ENCODE data around the gene NCF4.

NCF4 gene

DNA sequence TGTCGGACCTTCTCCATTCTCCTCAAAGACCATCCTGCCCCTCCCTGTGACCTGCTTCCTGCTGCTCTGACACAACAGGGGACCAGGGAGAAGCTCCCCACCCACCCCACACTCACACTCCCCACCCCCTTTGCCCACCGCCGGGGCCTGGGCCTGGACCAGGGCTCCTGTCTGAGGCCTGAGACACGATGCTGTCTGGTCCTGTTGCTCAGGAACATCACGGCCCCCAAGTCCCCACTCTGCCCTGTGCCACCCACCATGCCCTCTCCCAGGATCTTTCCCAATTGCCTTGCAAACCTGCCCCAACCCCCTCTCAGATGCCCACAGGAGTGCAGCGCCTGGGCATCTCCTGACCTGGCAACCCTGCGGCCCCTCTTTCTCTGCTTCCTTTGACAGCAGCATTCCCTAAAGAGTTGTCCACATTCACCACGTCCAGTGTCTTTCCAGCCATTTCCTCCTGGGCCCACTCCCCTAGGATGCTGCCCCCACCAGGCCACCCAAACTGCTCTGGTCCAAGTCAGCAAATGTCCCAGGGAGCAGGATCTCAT, 63.4 kb downstream of the NCF4 start:
- DNase-seq, result no peak

DNA sequence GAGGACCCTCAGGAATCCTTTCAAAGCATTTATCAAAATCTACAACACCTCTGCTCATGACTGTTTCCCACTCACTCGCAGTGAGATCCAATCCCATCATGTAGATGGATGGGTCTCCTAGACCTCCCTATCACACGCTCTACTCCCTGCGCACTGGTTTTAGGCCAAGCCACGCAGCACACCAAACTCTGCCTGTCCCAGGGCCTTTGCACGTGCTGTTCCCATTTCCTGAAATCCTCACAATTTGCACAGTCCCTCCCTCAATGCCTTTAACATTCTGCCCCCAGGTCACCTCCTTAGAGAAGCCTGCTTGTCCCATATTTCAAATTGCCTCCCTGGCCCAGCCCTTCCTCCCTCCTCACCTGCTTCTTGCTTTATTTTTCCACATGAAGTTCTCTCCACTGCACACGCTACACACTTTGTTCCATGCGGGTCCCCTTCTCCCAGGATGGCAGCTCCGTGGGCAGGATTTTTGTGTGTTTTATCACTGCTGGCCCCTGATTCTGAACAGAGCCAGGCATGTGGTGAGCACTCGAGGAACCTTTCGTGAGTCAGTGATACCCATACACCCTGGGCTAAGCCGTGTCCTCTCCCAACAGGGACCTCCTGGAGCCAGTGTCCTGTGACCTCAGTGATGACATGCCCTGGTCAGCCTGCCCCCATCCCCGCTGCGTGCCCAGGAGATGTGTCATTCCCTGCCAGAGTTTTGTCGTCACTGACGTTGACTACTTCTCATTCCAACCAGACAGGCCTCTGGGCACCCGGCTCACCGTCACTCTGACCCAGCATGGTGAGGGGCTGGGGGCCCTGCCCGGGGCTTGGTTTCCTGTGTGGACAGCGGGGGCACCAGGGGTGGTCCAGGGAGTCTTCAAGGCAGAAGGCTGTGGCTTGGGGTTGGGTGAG, 64.8 kb downstream of the NCF4 start:
- no peak for DNase-seq

GRCh38 chr22:36926309-36926708, 65.5 kb downstream of the NCF4 start:
- no peak for DNase-seq

DNA sequence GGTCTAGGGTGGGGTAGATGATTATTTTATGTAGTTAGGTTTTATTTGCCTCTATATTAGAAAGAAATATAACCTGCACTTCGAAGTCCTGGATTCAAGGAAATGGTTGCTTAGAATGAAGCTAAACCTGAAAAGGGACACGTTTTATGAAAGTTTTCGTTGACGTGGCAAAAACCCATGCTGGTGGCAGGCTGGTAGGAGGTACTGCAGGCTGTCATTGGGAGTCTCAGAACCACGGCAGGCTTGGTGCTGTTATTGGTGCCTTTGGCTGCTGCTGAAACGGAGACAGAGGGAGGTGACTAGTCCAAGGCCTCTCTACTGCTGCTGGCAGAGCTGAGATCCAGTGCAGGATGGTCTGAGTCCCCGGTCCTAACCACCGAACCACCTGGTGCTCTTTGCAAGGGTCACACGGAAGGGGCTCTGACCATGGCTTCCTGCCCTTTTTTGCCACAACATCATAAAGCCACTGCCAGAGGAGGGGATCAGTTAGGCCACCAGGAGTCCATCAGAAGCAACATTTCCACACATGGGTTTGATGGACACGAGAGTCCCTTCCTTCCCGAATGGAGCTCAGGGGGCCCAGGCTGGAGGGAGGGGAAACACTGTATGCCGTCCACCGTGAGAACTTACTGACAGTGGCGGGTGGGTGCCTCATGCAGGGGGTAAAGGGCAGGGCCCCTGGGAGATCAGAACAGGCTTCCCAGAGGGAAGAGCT, 66.1 kb downstream of the NCF4 start:
- DNase-seq, result no peak

All from NCI-H2227 treated with DMSO at 0.1 percent for 48 hours (cell line).